ENCODE data around the gene IFI30. TPM values are rescaled to one million over a fixed set of nuclear protein-coding genes. Genes with fewer than 3 reads are reported as not detected.

IFI30 gene
- total RNA-seq, 1 donor from 2014 or later: 35.1 TPM

DNA sequence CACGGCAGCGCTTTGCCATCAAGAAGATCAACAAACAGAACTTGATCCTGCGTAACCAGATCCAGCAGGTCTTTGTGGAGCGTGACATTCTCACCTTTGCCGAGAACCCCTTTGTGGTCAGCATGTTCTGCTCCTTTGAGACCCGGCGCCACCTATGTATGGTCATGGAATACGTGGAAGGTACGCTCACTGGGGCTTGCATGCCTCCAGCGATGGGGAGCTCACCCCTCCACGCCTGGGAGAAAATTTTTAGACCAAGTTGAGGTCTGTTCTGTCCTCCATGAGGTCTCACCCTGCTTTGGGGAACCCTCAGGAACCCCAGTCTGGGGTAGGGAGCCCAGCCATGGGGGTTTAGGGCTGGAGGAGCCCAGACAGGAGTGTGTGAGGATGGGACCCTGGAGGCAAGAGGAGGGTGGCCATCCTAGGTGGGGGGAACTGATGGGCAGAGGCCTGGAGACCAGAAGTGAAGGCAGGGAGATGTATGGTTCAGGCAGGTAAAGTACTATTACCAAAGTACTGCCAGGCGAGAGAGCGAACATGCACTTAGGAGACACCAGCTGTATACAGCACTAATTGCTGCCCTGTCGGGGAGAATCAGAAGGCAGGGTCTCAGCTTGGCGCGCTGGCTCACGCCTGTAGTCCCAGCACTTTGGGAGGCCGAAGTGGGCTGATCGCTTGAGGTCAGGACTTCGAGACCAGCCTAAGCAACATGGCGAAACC, 42.9 kb upstream of the IFI30 start:
- intact Hi-C loops (cut with DNase I): no loop called here
- Histone ChIP-seq H3K36me3 (peaks cover 65 to 79% of the 10 kb centered on the region in 2 donors), H3K27me3 (no peaks in the 10 kb centered on the region), H3K27ac (no peak overlapping the region), H3K4me3 (no peak overlapping the region), H3K4me1 (no peaks in the 10 kb centered on the region), H3K9me3 (no peaks in the 10 kb centered on the region)
- TF ChIP-seq, protein P1, sequence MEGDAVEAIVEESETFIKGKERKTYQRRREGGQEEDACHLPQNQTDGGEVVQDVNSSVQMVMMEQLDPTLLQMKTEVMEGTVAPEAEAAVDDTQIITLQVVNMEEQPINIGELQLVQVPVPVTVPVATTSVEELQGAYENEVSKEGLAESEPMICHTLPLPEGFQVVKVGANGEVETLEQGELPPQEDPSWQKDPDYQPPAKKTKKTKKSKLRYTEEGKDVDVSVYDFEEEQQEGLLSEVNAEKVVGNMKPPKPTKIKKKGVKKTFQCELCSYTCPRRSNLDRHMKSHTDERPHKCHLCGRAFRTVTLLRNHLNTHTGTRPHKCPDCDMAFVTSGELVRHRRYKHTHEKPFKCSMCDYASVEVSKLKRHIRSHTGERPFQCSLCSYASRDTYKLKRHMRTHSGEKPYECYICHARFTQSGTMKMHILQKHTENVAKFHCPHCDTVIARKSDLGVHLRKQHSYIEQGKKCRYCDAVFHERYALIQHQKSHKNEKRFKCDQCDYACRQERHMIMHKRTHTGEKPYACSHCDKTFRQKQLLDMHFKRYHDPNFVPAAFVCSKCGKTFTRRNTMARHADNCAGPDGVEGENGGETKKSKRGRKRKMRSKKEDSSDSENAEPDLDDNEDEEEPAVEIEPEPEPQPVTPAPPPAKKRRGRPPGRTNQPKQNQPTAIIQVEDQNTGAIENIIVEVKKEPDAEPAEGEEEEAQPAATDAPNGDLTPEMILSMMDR (IDR thresholded peaks at IDR 0.05): no peak
- DNase-seq (ENCODE audit: low spot score in 2 of 2): no peak

DNA sequence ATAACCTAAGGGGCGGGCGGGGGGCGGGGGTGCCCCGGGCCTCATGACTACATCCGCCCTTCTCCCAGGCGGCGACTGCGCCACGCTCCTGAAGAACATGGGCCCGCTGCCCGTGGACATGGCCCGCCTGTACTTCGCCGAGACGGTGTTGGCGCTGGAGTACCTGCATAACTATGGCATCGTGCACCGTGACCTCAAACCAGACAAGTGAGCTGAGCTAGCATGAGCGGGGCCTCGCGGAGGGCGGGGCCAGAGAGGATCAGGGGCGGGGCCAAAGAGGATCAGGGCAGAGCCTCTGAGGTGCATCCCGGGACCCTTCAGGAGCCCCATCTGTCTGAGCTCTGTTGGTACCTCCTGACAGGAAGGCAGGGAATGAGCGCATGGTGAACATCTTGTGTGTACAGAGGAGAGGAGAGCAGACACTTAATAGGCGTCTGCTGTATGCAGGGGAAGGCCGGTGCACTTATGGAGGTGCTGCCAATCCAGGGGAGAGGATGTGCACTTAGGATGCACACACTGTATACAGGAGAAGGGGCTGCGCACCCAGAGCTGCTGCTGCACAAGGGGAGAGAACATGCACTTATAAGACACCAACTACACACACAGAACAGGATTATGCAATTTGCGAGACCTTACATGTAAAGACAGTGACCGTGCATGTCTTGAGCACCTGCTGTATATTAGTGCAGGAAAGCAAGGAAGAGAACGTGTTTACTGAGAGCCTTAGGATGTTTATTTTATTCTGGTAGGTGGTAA, 41.6 kb upstream of the IFI30 start:
- H3K9me3 ChIP-seq: no peaks in the 10 kb centered on the region
- H3K4me3 ChIP-seq: no peak overlapping the region
- intact Hi-C loops (cut with DNase I): no loop called here
- no peak overlapping the region for H3K27ac ChIP-seq
- no peaks in the 10 kb centered on the region for H3K27me3 ChIP-seq
- no peaks in the 10 kb centered on the region for H3K4me1 ChIP-seq
- TF ChIP-seq, protein P1 (IDR thresholded peaks at IDR 0.05): no peak
- no peak for DNase-seq (ENCODE audit: low spot score in 2 of 2)
- peaks cover 65 to 89% of the 10 kb centered on the region in 2 donors for H3K36me3 ChIP-seq

DNA sequence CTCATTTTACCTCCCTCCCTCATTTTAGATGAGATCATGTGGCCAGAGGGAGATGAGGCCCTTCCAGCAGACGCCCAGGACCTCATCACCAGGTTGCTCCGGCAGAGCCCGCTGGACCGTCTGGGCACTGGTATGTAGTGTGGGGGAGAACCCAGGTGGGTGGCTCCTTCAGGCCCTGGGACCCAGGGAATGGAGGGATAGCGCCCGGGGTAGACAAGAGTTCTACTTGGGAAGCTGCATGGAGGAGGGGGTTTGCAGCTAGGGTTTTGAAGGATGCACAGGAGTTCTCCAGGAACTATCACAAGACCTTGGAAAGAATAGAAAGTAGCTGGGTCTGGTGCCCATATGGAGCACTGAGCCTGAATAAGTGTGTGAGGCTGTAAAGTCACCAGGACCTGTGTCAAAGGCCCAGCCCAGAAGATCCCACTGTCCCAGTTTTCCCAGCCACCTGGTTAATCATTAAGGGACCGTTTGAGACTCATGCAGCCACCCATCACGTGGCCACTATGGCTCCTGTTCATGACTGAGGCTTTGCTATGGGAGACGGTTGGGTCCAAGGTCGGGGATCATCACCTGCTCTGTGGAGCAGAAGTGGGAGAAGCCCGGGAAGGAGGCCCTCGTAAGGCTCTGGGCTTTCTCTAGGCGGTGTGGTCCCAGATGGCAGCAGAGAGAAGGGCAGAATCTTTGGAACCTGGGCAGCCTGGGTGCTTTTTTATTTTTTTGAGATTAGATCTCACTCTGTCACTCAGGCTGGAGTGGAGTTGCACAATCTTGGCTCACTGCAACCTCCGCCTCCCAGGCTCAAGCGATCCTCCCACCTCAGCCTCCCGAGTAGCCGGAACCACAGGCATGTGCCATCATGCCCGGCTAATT, 37.7 kb upstream of the IFI30 start:
- Histone ChIP-seq H3K4me3 (no peak overlapping the region), H3K9me3 (no peaks in the 10 kb centered on the region), H3K36me3 (peaks cover 56 to 82% of the 10 kb centered on the region in 2 donors), H3K27me3 (no peaks in the 10 kb centered on the region), H3K27ac (no peak overlapping the region), H3K4me1 (no peaks in the 10 kb centered on the region)
- intact Hi-C loops (cut with DNase I): no loop called here
- DNase-seq (ENCODE audit: low spot score in 2 of 2): no peak
- TF ChIP-seq, protein P1 (IDR thresholded peaks at IDR 0.05): no peak

GRCh38 chr19:18137242-18137641, 36.4 kb upstream of the IFI30 start:
- no peak overlapping the region for H3K4me3 ChIP-seq
- no peaks in the 10 kb centered on the region for H3K27me3 ChIP-seq
- H3K36me3 ChIP-seq: peaks cover 50 to 80% of the 10 kb centered on the region in 2 donors
- intact Hi-C loops (cut with DNase I): no loop called here
- H3K9me3 ChIP-seq: no peaks in the 10 kb centered on the region
- no peaks in the 10 kb centered on the region for H3K4me1 ChIP-seq
- no peak for DNase-seq (ENCODE audit: low spot score in 2 of 2)
- TF ChIP-seq, protein P1 (IDR thresholded peaks at IDR 0.05): no peak
- no peak overlapping the region for H3K27ac ChIP-seq

GRCh38 chr19:18137657-18138339, 35.8 kb upstream of the IFI30 start:
- no peak for DNase-seq (ENCODE audit: low spot score in 2 of 2)
- H3K36me3 ChIP-seq: peaks cover 50 to 80% of the 10 kb centered on the region in 2 donors

More at GRCh38 chr19:18137657-18138339, 35.8 kb upstream of the IFI30 start:
- no peaks in the 10 kb centered on the region for H3K27me3 ChIP-seq
- TF ChIP-seq, protein P1 (IDR thresholded peaks at IDR 0.05): no peak
- no peak overlapping the region for H3K27ac ChIP-seq
- H3K4me3 ChIP-seq: no peak overlapping the region
- no peaks in the 10 kb centered on the region for H3K9me3 ChIP-seq
- intact Hi-C loops (cut with DNase I): no loop called here
- no peaks in the 10 kb centered on the region for H3K4me1 ChIP-seq

Data from ascending aorta (tissue), 2 donors.